Stimulated activated naive CD8-positive, alpha-beta T cell treated with anti-CD3 and anti-CD28 coated beads, Interleukin-15, Interleukin-2, amounts not matched to agents 100 ng/mL and 50 ng/mL, for 24 hours (primary cell): ENCODE data around the gene LINGO1.

ENCODE experiments used
- H3K27ac Mint-ChIP-seq: one replicate; pipeline ENCODE4 v1.8.0; 2021; ENCODE audit warnings: mild to moderate bottlenecking, mixed read lengths
- H3K27me3 Mint-ChIP-seq: one replicate; pipeline ENCODE4 v1.8.0; 2021; ENCODE audit warnings: mixed read lengths
- H3K36me3 Mint-ChIP-seq: one replicate; pipeline ENCODE4 v1.8.0; 2021; ENCODE audit warnings: low read depth, mixed read lengths
- H3K4me1 Mint-ChIP-seq: one replicate; pipeline ENCODE4 v1.8.0; 2021; ENCODE audit warnings: low read depth, mixed read lengths
- H3K4me3 Mint-ChIP-seq: one replicate; pipeline ENCODE4 v1.8.0; 2021; ENCODE audit warnings: mild to moderate bottlenecking, mixed read lengths
- H3K9me3 Mint-ChIP-seq: one replicate; pipeline ENCODE4 v1.8.0; 2021; ENCODE audit warnings: mixed read lengths

LINGO1 gene

DNA sequence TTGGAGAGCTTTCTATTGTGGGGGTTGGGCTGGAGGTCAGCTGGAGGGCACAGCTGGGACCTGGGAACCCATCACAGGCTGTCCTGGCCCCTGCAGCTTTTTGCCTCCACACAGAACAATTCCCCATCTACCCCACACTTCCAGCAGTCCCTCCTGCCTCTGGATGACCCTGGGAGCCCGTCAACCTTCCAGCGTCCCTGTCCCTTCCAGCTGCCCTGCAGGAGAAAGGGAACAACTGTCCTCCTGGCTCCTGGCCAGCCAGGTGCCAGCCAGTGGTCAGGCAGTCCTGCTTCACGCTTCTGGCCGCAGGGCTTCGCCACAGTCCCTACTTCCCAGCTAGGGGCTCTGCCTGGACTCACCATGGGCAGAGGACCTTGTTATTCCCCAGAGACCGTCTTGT is 27.2 kb downstream of the LINGO1 start:
- peaks cover 7% of the 10 kb centered on the region for H3K4me1 Mint-ChIP-seq

DNA sequence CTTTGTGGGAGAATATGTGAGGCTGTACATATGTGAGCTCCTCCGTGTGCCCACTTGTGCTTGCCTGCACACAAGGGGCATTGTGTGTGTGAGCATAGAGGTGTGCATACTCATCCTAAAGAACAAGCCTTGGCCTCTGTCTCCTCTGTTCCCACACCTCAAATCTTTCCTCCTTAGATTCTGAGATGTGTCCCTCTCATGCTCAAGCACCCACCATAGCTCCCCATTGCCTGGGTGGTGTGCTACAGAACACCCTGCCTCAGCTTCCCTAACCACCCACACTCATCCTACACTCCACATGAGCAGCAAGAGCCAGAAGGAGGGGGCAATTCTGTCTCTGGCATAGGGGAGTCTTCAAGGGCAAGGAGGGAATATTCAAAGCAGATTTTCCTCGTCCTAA is 27.7 kb downstream of the LINGO1 start:
- no peaks in the 10 kb centered on the region for H3K9me3 Mint-ChIP-seq
- H3K4me1 Mint-ChIP-seq: peaks cover 7% of the 10 kb centered on the region
- no peak overlapping the region for H3K27ac Mint-ChIP-seq
- no peaks in the 10 kb centered on the region for H3K27me3 Mint-ChIP-seq
- H3K4me3 Mint-ChIP-seq: no peak overlapping the region
- no peaks in the 10 kb centered on the region for H3K36me3 Mint-ChIP-seq

More for the DNA sequence above, 27.2 kb downstream of the LINGO1 start:
- Mint-ChIP-seq H3K27ac (no peak overlapping the region), H3K4me3 (no peak overlapping the region), H3K9me3 (no peaks in the 10 kb centered on the region), H3K27me3 (no peaks in the 10 kb centered on the region), H3K36me3 (no peaks in the 10 kb centered on the region)

DNA sequence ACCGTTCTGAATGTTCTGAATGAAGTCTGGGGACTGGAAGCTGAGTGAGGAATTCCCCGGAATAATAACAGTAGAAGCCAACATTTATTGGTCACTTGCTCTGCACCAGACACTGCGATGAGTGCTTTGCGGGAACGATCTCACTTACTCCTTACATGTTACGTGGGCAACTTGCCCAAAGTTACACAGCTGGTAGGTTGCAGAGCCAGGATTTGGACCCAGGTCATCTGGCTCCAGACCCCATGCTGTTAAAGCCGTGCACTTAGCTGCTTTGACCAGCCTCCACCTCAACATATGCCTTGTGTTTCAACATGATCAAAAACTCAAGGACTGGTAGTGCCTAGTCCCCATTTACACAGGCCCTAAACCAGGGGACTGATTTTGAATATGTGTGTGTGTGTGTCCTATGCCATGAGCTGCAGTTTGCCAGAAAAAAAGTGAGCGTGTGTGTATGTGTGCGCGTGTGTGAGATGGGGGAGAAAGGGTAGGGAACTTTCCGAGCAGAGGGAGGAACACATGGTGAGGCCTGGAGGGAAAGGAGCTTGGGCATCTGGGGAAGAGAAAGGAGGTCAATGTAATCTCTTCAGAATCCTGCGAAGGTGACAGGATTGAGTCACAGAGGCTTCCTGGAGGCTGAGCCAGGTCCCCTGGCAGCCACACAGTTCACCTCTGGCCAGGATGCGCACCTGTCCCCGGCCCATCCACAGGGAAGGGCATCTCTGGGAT is 28.9 kb downstream of the LINGO1 start:
- H3K4me3 Mint-ChIP-seq: no peak overlapping the region
- no peaks in the 10 kb centered on the region for H3K36me3 Mint-ChIP-seq
- H3K9me3 Mint-ChIP-seq: no peaks in the 10 kb centered on the region
- peaks cover 7% of the 10 kb centered on the region for H3K4me1 Mint-ChIP-seq
- no peaks in the 10 kb centered on the region for H3K27me3 Mint-ChIP-seq
- no peak overlapping the region for H3K27ac Mint-ChIP-seq

DNA sequence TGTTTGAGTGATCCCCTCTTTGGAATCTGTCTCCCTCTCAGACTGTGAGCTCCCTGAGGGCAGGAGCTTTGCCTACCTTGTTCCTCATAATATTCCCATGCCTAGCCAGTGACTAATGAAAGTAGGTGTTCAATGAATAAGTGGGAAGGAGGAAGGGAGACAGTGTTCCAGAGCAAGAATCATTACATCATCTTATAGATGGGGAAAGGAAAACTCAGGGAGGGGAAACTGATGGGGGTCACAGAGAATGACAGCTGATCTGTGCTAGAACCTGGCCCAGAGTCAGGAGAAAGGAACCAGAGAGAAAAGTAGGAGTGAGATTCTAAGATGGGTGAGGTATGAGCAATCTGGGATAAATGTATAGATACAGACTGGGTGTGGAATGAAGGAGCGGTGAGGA is 29.9 kb downstream of the LINGO1 start:
- Mint-ChIP-seq H3K27me3 (no peaks in the 10 kb centered on the region), H3K4me1 (peaks cover 7% of the 10 kb centered on the region), H3K27ac (no peak overlapping the region), H3K4me3 (no peak overlapping the region), H3K9me3 (no peaks in the 10 kb centered on the region), H3K36me3 (no peaks in the 10 kb centered on the region)

DNA sequence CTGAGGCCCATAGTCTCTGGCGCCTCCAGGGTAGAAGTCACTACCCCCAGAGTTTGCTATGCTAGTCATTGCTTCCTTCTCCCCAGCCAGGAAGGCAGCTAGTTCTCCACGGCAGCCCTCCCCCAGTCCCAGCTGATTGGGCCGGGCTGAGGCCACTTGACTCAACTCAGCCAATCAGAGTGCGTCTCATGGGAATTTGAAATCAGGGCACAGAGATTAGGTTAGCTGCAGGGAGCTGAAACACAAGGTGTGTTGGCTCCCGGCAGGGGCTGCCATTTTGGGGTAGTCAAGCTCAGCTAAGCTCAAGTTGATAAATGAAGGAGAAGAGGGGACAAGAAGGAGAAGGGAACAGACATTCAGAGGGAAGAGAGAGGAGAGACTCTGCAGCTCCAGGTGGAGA is 32.8 kb downstream of the LINGO1 start:
- Mint-ChIP-seq H3K27me3 (no peaks in the 10 kb centered on the region), H3K27ac (no peak overlapping the region), H3K4me1 (peaks cover 6% of the 10 kb centered on the region), H3K4me3 (no peak overlapping the region), H3K36me3 (no peaks in the 10 kb centered on the region), H3K9me3 (no peaks in the 10 kb centered on the region)

DNA sequence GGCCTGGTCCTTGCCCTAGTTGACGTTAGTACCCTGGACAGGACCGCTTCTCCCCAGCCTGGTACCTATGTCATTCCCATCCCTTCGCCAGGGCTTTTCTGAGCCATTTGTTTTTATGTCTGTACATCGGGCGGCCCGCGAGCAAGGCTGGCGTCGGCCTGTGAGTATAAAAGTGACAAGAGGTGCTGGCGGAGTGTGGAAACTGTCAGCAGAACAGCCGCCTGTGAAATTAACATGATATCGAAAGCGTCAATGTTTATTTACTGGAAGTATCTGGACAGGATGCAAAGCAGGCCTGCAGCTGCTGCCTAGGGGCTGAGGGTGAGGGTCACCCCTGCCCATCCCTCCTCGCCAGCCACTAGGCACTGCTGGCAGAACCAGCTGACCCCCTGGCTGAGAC is 33.4 kb downstream of the LINGO1 start:
- no peak overlapping the region for H3K27ac Mint-ChIP-seq
- H3K9me3 Mint-ChIP-seq: no peaks in the 10 kb centered on the region
- H3K4me3 Mint-ChIP-seq: no peak overlapping the region
- peaks cover under 1% of the 10 kb centered on the region for H3K4me1 Mint-ChIP-seq
- H3K36me3 Mint-ChIP-seq: no peaks in the 10 kb centered on the region
- H3K27me3 Mint-ChIP-seq: no peaks in the 10 kb centered on the region

DNA sequence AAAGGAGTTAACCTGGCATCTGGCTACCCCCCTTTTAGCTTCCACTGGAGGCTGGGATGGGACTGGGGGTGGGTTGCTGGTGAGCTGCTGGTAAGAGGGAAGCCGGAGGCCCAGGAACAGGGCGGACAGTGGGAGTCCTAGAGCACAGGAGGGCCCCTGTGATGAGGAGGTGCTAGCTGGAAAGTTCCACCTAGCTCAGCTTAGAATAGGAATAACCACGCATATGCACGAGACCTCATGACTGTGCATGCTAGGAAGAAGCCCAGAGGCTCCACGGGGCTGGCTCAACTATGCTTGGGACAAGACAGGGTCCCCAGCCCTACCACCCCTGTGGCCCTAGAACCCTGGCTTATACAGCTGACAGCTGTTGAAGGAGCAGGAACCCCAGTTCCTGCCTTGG is 34.1 kb downstream of the LINGO1 start:
- Mint-ChIP-seq H3K4me3 (no peak overlapping the region), H3K9me3 (no peaks in the 10 kb centered on the region), H3K27me3 (no peaks in the 10 kb centered on the region), H3K4me1 (no peaks in the 10 kb centered on the region), H3K36me3 (no peaks in the 10 kb centered on the region), H3K27ac (no peak overlapping the region)

- no peaks in the 10 kb centered on the region for H3K4me1 Mint-ChIP-seq
Observed at GRCh38 chr15:77597804-77598453, 34.8 kb downstream of the LINGO1 start.

GRCh38 chr15:77596821-77597803 is 35.6 kb downstream of the LINGO1 start:
- Mint-ChIP-seq H3K4me3 (no peak overlapping the region), H3K9me3 (no peaks in the 10 kb centered on the region), H3K4me1 (no peaks in the 10 kb centered on the region), H3K36me3 (no peaks in the 10 kb centered on the region), H3K27me3 (no peaks in the 10 kb centered on the region), H3K27ac (no peak overlapping the region)

More at GRCh38 chr15:77597804-77598453, 34.8 kb downstream of the LINGO1 start:
- H3K9me3 Mint-ChIP-seq: no peaks in the 10 kb centered on the region
- H3K36me3 Mint-ChIP-seq: no peaks in the 10 kb centered on the region
- no peak overlapping the region for H3K27ac Mint-ChIP-seq
- no peak overlapping the region for H3K4me3 Mint-ChIP-seq
- H3K27me3 Mint-ChIP-seq: no peaks in the 10 kb centered on the region

- no peak overlapping the region for H3K4me3 Mint-ChIP-seq
- H3K27me3 Mint-ChIP-seq: no peaks in the 10 kb centered on the region
- H3K9me3 Mint-ChIP-seq: no peaks in the 10 kb centered on the region
- H3K4me1 Mint-ChIP-seq: no peaks in the 10 kb centered on the region
- no peaks in the 10 kb centered on the region for H3K36me3 Mint-ChIP-seq
- H3K27ac Mint-ChIP-seq: no peak overlapping the region
Observed at GRCh38 chr15:77595231-77595630, 37.5 kb downstream of the LINGO1 start.

DNA sequence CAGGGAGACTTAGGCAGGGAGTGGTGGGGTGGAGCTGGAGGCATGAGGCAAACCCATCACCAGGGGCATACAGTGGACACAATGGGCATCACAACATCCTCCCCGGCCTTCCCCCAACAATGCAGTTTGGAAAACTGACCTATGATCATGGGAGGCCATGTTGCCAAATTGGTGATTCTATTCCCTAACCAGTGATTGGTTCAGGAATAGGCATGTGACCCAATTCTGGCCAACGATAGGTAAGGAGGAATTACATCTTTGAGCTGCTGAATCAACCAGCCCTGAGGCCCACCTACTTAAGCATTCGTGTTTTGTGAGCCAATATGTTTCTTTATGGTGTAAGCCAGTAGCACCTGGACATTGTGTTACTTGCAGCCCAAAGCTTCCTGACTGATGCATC is 40.0 kb downstream of the LINGO1 start:
- Mint-ChIP-seq H3K27ac (no peak overlapping the region), H3K4me1 (no peaks in the 10 kb centered on the region), H3K9me3 (no peaks in the 10 kb centered on the region)

DNA sequence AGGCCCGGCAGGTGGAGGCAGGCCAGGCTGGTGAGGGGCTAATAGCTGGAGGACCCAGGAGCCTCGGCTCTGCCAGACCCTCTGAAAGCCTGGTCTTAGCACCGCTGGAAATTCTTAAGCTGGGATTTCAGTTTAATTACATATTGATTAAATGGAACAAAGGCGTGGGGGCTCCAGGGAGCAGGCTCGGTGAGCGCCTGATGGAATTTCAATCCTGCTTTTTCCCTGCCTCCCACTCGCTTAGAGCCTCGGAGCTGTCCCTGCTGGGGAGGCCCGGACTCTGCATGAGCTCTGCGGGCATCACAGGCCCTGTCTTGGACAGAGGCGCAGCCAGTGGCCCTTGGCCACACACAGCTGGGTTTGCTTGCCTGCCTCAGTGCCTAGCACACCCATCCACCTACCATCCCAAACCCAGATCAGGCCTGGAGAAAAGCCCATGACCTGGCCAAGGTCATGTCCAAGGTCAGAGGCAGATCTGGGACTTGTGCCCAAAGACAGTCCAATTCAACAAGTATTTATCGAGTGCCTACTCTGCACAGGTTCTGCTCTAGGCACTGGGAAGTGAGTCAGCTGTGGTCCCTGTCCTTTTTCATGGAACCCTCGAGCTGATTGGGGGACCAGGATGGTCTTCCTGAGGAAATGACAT is 40.6 kb downstream of the LINGO1 start:
- H3K4me3 Mint-ChIP-seq: no peak overlapping the region
- no peak overlapping the region for H3K27ac Mint-ChIP-seq
- H3K4me1 Mint-ChIP-seq: no peaks in the 10 kb centered on the region
- no peaks in the 10 kb centered on the region for H3K9me3 Mint-ChIP-seq
- H3K36me3 Mint-ChIP-seq: no peaks in the 10 kb centered on the region
- no peaks in the 10 kb centered on the region for H3K27me3 Mint-ChIP-seq

More for the DNA sequence above, 40.0 kb downstream of the LINGO1 start:
- no peaks in the 10 kb centered on the region for H3K27me3 Mint-ChIP-seq
- H3K4me3 Mint-ChIP-seq: no peak overlapping the region
- H3K36me3 Mint-ChIP-seq: no peaks in the 10 kb centered on the region

DNA sequence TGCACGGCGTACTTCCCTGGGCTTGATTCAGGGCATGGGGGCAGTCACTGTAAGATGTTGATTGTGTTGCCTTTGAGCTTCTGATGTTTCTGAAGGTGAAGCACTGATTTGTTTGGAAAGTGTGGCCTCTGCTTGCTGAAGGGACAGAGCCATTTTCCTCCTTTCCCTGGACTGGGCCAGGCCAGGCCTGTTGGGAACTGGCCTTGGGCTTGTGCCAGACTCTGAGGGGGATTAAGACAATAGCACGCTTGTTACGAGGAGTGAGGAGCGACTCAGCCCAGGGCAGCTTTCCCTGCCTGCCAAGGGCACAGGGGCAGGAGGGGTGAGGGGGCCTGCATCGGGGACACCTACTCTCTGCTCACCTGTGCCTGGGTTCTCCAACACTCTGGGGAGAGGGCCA is 42.9 kb downstream of the LINGO1 start:
- H3K4me1 Mint-ChIP-seq: no peaks in the 10 kb centered on the region
- no peaks in the 10 kb centered on the region for H3K36me3 Mint-ChIP-seq
- H3K9me3 Mint-ChIP-seq: no peaks in the 10 kb centered on the region
- H3K4me3 Mint-ChIP-seq: no peak overlapping the region
- H3K27ac Mint-ChIP-seq: no peak overlapping the region
- H3K27me3 Mint-ChIP-seq: no peaks in the 10 kb centered on the region

- Mint-ChIP-seq H3K4me1 (no peaks in the 10 kb centered on the region), H3K4me3 (no peak overlapping the region), H3K27me3 (no peaks in the 10 kb centered on the region), H3K27ac (no peak overlapping the region), H3K9me3 (no peaks in the 10 kb centered on the region), H3K36me3 (no peaks in the 10 kb centered on the region)
Observed at GRCh38 chr15:77588126-77588525, 44.6 kb downstream of the LINGO1 start.
